HL-60 (cell line): ENCODE data around the gene OR5P2.

ENCODE experiments used
- CTCF ChIP-seq: IDR thresholded peaks from one replicate; pipeline ENCODE4 v1.5.1; 2011; ENCODE audit warnings: low read length, control low read depth, inconsistent platforms; ENCODE audit not compliant: insufficient read depth
- POLR2AphosphoS5 ChIP-seq: IDR thresholded peaks from 2 replicates; pipeline ENCODE4 v1.6.1; 2012; ENCODE audit warnings: low read depth

GRCh38 chr11:7830740-7831139, 34.0 kb upstream of the OR5P2 start, which contains the start of gene OR5P3:
- TF ChIP-seq CTCF (no peak), POLR2AphosphoS5 (no peak)
